Kidney epithelial cell (primary cell): ENCODE measurements around the gene TMIE. TPM values are rescaled to one million over a fixed set of nuclear protein-coding genes. Genes with fewer than 3 reads are reported as not detected.
A peak's percentile ranks its signal among the peaks of the same experiment; 100 is the strongest.

Experiments
- DNase-seq: peaks from one replicate; pipeline ENCODE4 v3.0.0-alpha.2; 2010; ENCODE audit warnings: low read depth
- H3K27me3 ChIP-seq: 2 replicates; pipeline ENCODE4 v1.6.0; 2011; ENCODE audit warnings: low read length; ENCODE audit not compliant: control insufficient read depth, insufficient read depth
- H3K36me3 ChIP-seq: 2 replicates; pipeline ENCODE4 v1.5.1; 2011; ENCODE audit warnings: low read length; ENCODE audit not compliant: control insufficient read depth, insufficient read depth
- H3K4me3 ChIP-seq: 2 replicates; pipeline ENCODE4 v1.5.1; 2011; ENCODE audit warnings: low read depth, mild to moderate bottlenecking, control low read depth, low read length
- CTCF ChIP-seq: IDR thresholded peaks from 2 replicates; pipeline ENCODE4 v1.5.1; 2011; ENCODE audit warnings: mild to moderate bottlenecking, moderate library complexity, low read length, control low read depth, inconsistent platforms; ENCODE audit not compliant: insufficient read depth, poor library complexity, severe bottlenecking
- total RNA-seq: library from RNA; depleted of rRNA; stranded (reverse); fragments of >200 nt; gene quantifications from 2 replicates; pipeline ENCODE4 v1.2.3, GENCODE V29; 2015

TMIE gene
- total RNA-seq, 1 donor from 2014 or later: 1.9 TPM

GRCh38 chr3:46714728-46715506 is 13.7 kb downstream of the TMIE start:
- DNase-seq: no peak
- no peaks in the 10 kb centered on the region for H3K36me3 ChIP-seq
- no peak overlapping the region for H3K4me3 ChIP-seq
- TF ChIP-seq CTCF: no peak
- peaks cover 21% of the 10 kb centered on the region for H3K27me3 ChIP-seq

GRCh38 chr3:46715507-46716175 is 14.4 kb downstream of the TMIE start:
- H3K27me3 ChIP-seq: peaks cover 21% of the 10 kb centered on the region
- H3K36me3 ChIP-seq: no peaks in the 10 kb centered on the region
- DNase-seq: no peak
- H3K4me3 ChIP-seq: no peak overlapping the region
- no peak for TF ChIP-seq CTCF

- Histone ChIP-seq H3K4me3 (no peak overlapping the region), H3K27me3 (peaks cover 24% of the 10 kb centered on the region), H3K36me3 (no peaks in the 10 kb centered on the region)
- no peak for DNase-seq
- no peak for TF ChIP-seq CTCF
Observed at GRCh38 chr3:46716461-46717441, 15.6 kb downstream of the TMIE start.

- peak; percentile 58 for TF ChIP-seq CTCF
- DNase-seq: no peak
- Histone ChIP-seq H3K27me3 (peaks cover 24% of the 10 kb centered on the region), H3K36me3 (no peaks in the 10 kb centered on the region), H3K4me3 (no peak within 1 kb of the TSS)
Observed at GRCh38 chr3:46717447-46718231, 16.4 kb downstream of the TMIE start, which contains the start of gene PRSS50. PRSS50 (minus strand) TSS chr3:46717869; CDS start chr3:46717824, 45 bp downstream.

GRCh38 chr3:46719044-46719565 is 17.9 kb downstream of the TMIE start:
- no peak for TF ChIP-seq CTCF
- no peak overlapping the region for H3K4me3 ChIP-seq
- DNase-seq: no peak
- no peaks in the 10 kb centered on the region for H3K36me3 ChIP-seq
- peaks cover 24% of the 10 kb centered on the region for H3K27me3 ChIP-seq
